HepG2 (cell line): ENCODE results near the gene HNF1B. TPM values are rescaled to one million over a fixed set of nuclear protein-coding genes. Genes with fewer than 3 reads are reported as not detected.

Experiments used
- ATAC-seq: fragments of 200-7000 bp; cut with Tn5 transposase; 3 replicates; pipeline ENCODE4 v1.9.1; 2020; ENCODE audit warnings: mild to moderate bottlenecking, moderate library complexity
- BruUV-seq: library from RNA; stranded (reverse); fragments of 400-500 nt; replicated peaks from 2 replicates; lab custom pipeline; 2021; lab: Mats Ljungman, UMichigan
- CTCF ChIA-PET: fragments of 300-600 bp; formaldehyde crosslinking; extraction: SDS; loops from one replicate; lab custom pipeline; 2021; ENCODE audit warnings: low total read pairs, inconsistent platforms, low intra/inter-chr PET ratio; lab: Yijun Ruan, JAX
- POLR2A ChIA-PET: fragments of 350-600 bp; sonication (Branson Sonifier 250); formaldehyde crosslinking; loops from one replicate; lab custom pipeline; 2020; ENCODE audit warnings: antibody characterized with exemption, inconsistent platforms; lab: Yijun Ruan, JAX
- DNase-seq: peaks from one replicate; pipeline ENCODE4 v3.0.0-alpha.2; 2015; ENCODE audit warnings: low spot score
- FAIRE-seq: peaks from 3 replicates; lab custom pipeline; 2011; peaks lifted over from hg19 to GRCh38; lab: Jason Lieb, UNC
- H2AFZ ChIP-seq: one replicate; pipeline ENCODE4 v1.6.1; 2011; ENCODE audit warnings: low read length, inconsistent platforms
- H3K27ac ChIP-seq: fragments of 300-600 bp; 3 replicates; pipeline ENCODE4 v1.8.0; 2011; ENCODE audit warnings: mixed run types, mild to moderate bottlenecking, mixed read lengths, low read length, inconsistent platforms; ENCODE audit not compliant: insufficient read depth; ENCODE audit errors: extremely low read length
- H3K27me3 ChIP-seq, 2 experiments: fragments of 200-600 bp in 1 of 2; 2 replicates in 1 of 2; 3 replicates in 1 of 2; pipeline versions ENCODE4 v1.6.0 to v1.8.0; 2011; ENCODE audit warnings: low read length in 2 of 2, mild to moderate bottlenecking in 2 of 2, moderate library complexity in 2 of 2, inconsistent platforms in 1 of 2; ENCODE audit not compliant: insufficient read depth in 2 of 2, control insufficient read depth in 1 of 2
- H3K36me3 ChIP-seq, 2 experiments: fragments of 200-600 bp in 1 of 2; replicated peaks in 1 of 2; 2 replicates in 1 of 2; 3 replicates in 1 of 2; pipeline versions ENCODE4 v1.5.1 to v1.8.0; 2011; ENCODE audit warnings: low read length in 2 of 2, inconsistent platforms in 1 of 2; ENCODE audit not compliant: insufficient read depth in 2 of 2, control insufficient read depth in 1 of 2
- H3K4me1 ChIP-seq: 2 replicates; pipeline ENCODE4 v1.5.1; 2012; ENCODE audit warnings: low read length, inconsistent platforms; ENCODE audit not compliant: insufficient read depth
- H3K4me2 ChIP-seq: 2 replicates; pipeline ENCODE4 v1.6.0; 2011; ENCODE audit warnings: low read depth, low read length, inconsistent platforms
- H3K4me3 ChIP-seq, 3 experiments: fragments of 200-600 bp in 1 of 3; sonication (generic), shearing (Covaris generic) in 1 of 3; replicated peaks in 1 of 3; 2 replicates each; pipeline ENCODE4 v1.5.1; 2011 to 2016; ENCODE audit warnings: low read length in 3 of 3, inconsistent platforms in 2 of 3, low read depth in 2 of 3, mild to moderate bottlenecking in 2 of 3, control low read depth in 1 of 3, mixed read lengths in 1 of 3; ENCODE audit not compliant: insufficient read depth in 1 of 3
- H3K79me2 ChIP-seq: one replicate; pipeline ENCODE4 v1.6.1; 2011; ENCODE audit warnings: low read length, inconsistent platforms; ENCODE audit not compliant: insufficient read depth
- H3K9ac ChIP-seq: 2 replicates; pipeline ENCODE4 v1.6.0; 2011; ENCODE audit warnings: mild to moderate bottlenecking, low read depth, low read length, inconsistent platforms; ENCODE audit not compliant: insufficient read depth
- H3K9me3 ChIP-seq: 2 replicates; pipeline ENCODE4 v1.5.1; 2012; ENCODE audit warnings: mild to moderate bottlenecking, low read length
- H4K20me1 ChIP-seq: 2 replicates; pipeline ENCODE4 v1.6.0; 2011; ENCODE audit warnings: inconsistent platforms, mild to moderate bottlenecking, low read length, moderate library complexity; ENCODE audit not compliant: insufficient read depth
- AGO1 ChIP-seq: fragments of 200-400 bp; formaldehyde crosslinking; IDR thresholded peaks from 2 replicates; pipeline ENCODE4 v1.6.1; 2017; ENCODE audit warnings: mild to moderate bottlenecking, low read depth, low read length, moderate library complexity; ENCODE audit not compliant: poor library complexity, severe bottlenecking
- CBX1 ChIP-seq: IDR thresholded peaks from one replicate; pipeline ENCODE4 v1.6.1; 2016; ENCODE audit warnings: antibody characterized with exemption, low read depth
- JUND ChIP-seq: sonication (generic); formaldehyde crosslinking; IDR thresholded peaks from 2 replicates; pipeline ENCODE4 v1.8.0; 2022; ENCODE audit warnings: mild to moderate bottlenecking, missing genetic modification reagents
- MYC ChIP-seq: sonication (generic); formaldehyde crosslinking; IDR thresholded peaks from 2 replicates; pipeline ENCODE4 v1.9.0; 2021; ENCODE audit warnings: missing genetic modification reagents, borderline replicate concordance
- NONO ChIP-seq, 2 experiments: fragments of 450-650 bp in 1 of 2; sonication (generic) in 1 of 2; formaldehyde crosslinking in 1 of 2; IDR thresholded peaks in 1 of 2; conservative IDR thresholded peaks in 1 of 2; 2 replicates each; pipeline versions ENCODE4 v1.6.1 to v1.8.0; 2017 to 2022; ENCODE audit warnings: mild to moderate bottlenecking in 1 of 2, missing genetic modification reagents in 1 of 2, moderate library complexity in 1 of 2
- PPARG ChIP-seq: conservative IDR thresholded peaks from 2 replicates; pipeline ENCODE4 v1.6.1; 2016; ENCODE audit warnings: missing biosample characterization, missing genetic modification reagents
- ZNF207 ChIP-seq: fragments of 450-650 bp; IDR thresholded peaks from 2 replicates; pipeline ENCODE4 v1.6.1; 2016; ENCODE audit warnings: antibody characterized with exemption, borderline replicate concordance
- ZNF562 ChIP-seq: sonication (generic); formaldehyde crosslinking; IDR thresholded peaks from 2 replicates; pipeline ENCODE4 v1.8.0; 2022; ENCODE audit warnings: missing genetic modification reagents, borderline replicate concordance
- ZNF7 ChIP-seq: IDR thresholded peaks from 2 replicates; pipeline ENCODE4 v1.6.1; 2016; ENCODE audit warnings: missing biosample characterization, missing genetic modification reagents
- ZNF768 ChIP-seq: sonication (generic); formaldehyde crosslinking; IDR thresholded peaks from 2 replicates; pipeline ENCODE4 v1.4.0; 2020; ENCODE audit warnings: missing genetic modification reagents
- ZNF772 ChIP-seq: sonication (generic); formaldehyde crosslinking; IDR thresholded peaks from 2 replicates; pipeline ENCODE4 v1.5.0; 2020; ENCODE audit warnings: mild to moderate bottlenecking, missing genetic modification reagents
- ZNF788 ChIP-seq: sonication (generic); formaldehyde crosslinking; IDR thresholded peaks from 2 replicates; pipeline ENCODE4 v1.5.0; 2020; ENCODE audit warnings: mild to moderate bottlenecking, missing genetic modification reagents, borderline replicate concordance
- WGBS: methylation state at CpG from one replicate; pipeline ENCODE4 v1.1.6; 2017; ENCODE audit warnings: low lambda C conversion rate; 5-methylcytosine and 5-hydroxymethylcytosine counted together
- in situ Hi-C: cut with HindIII; loops from 2 replicates; pipeline ENCODE4 v1.10.0; 2017; ENCODE audit warnings: low pct_unique_long_range_greater_than_20kb; ENCODE audit not compliant: extremely low pct_ligation_motif_present
- intact Hi-C: fragments of 100-400 bp; cut with micrococcal nuclease; formaldehyde crosslinking; loops from one replicate; pipeline ENCODE4 v1.10.0; 2022; ENCODE audit not compliant: unreplicated experiment
- polyA plus RNA-seq, 8 experiments: library from polyadenylated mRNA; depleted of rRNA in 3 of 8; stranded (reverse) in 7 of 8; unstranded in 1 of 8; fragments of >200 nt; fragmentation: Illumina TruSeq in 4 of 8; extraction: Trizol in 4 of 8; gene quantifications; 2 replicates each; pipeline versions ENCODE4 v1.2.1 to v1.2.3, GENCODE V29; 2011 to 2016; ENCODE audit warnings: low read depth in 4 of 8, missing spikeins in 1 of 8, mixed read lengths in 1 of 8; ENCODE audit not compliant: insufficient read depth in 1 of 8
- total RNA-seq, 5 experiments: library from RNA; depleted of rRNA; stranded (reverse); fragments of >200 nt; fragmentation: Illumina TruSeq; extraction: Trizol; gene quantifications; 2 replicates each; pipeline ENCODE4 v1.2.3, GENCODE V29; 2016; ENCODE audit warnings: low read depth in 1 of 5

Gene HNF1B
- total and polyA plus RNA-seq, 2 of the 13 experiments (the other 11 are each of a cell fraction or from before 2014, with no cell fraction given), result 1.9 to 5.3 TPM

- TF ChIP-seq CBX1 (no peak), ZNF207 (no peak), ZNF562 (CRISPR knock-in tag) (no peak), JUND (CRISPR knock-in tag) (no peak), MYC (no peak), NONO (IDR thresholded peaks at IDR 0.05) (no peak), NONO (CRISPR knock-in tag; conservative IDR thresholded peaks at IDR 0.05) (no peak), ZNF7 (CRISPR knock-in tag) (no peak), PPARG (CRISPR knock-in tag) (no peak), ZNF772 (CRISPR knock-in tag) (no peak), ZNF768 (CRISPR knock-in tag) (no peak), ZNF788 (CRISPR knock-in tag) (no peak), AGO1 (no peak)
- TF ChIP-seq, all 625 proteins: peak for 0
- Histone ChIP-seq H3K79me2 (no peaks in the 10 kb centered on the region), H3K4me3 (no peak overlapping the region; a peak in 1 of 6 replicates), H3K4me1 (peaks cover 76% of the 10 kb centered on the region), H3K9ac (peak overlapping the region; percentile 59), H3K27me3 (no peaks in the 10 kb centered on the region), H3K27ac (peak overlapping the region; percentile 67), H4K20me1 (no peaks in the 10 kb centered on the region), H3K36me3 (peaks cover 5 to 17% of the 10 kb centered on the region in 2 experiments; a peak in 3 of 5 replicates), H2AFZ (no peak overlapping the region), H3K4me2 (peak overlapping the region; percentile 62), H3K9me3 (no peaks in the 10 kb centered on the region)
- DNase-seq, result no peak
- FAIRE-seq, result no peak
- 91% methylated on average over 3 of the region's 3 CpGs for WGBS
- ATAC-seq, result no peak
- TSS peak; percentile 57 for BruUV-seq
- in situ Hi-C loops, result no loop called here
- intact Hi-C loops, result no loop called here
- CTCF ChIA-PET, result no interaction called here
- POLR2A ChIA-PET, result interaction anchor here (1.1 to 2.2 kb wide), 3 partner anchors 9 to 26 kb away, joined by 3 to 28 read pairs (median 19); partner anchors contain the start of gene HNF1B
These were observed 27.1 kb downstream of the HNF1B start for GRCh38 chr17:37717627-37718323.
